OCI-LY7 (cell line): ENCODE results near the gene NCK2. TPM values are rescaled to one million over a fixed set of nuclear protein-coding genes. Genes with fewer than 3 reads are reported as not detected.
A peak's percentile ranks its signal among the peaks of the same experiment; 100 is the strongest.

Experiments used
- BruUV-seq: library from RNA; stranded (reverse); fragments of 400-500 nt; replicated peaks from 2 replicates; lab custom pipeline; 2021; lab: Mats Ljungman, UMichigan
- CTCF ChIA-PET: fragments of 300-600 bp; sonication (Branson Sonifier 250); formaldehyde crosslinking; loops from one replicate; lab custom pipeline; 2022; ENCODE audit warnings: antibody characterized with exemption; ENCODE audit not compliant: unreplicated experiment; lab: Charles Lee
- POLR2A ChIA-PET: fragments of 300-600 bp; sonication (Branson Sonifier 250); formaldehyde crosslinking; loops from one replicate; lab custom pipeline; 2022; ENCODE audit warnings: antibody characterized with exemption; lab: Charles Lee
- DNase-seq: peaks from one replicate; pipeline ENCODE4 v3.0.0-alpha.2; 2015; ENCODE audit warnings: low spot score
- H2AFZ ChIP-seq: fragments of 200-600 bp; sonication (generic), shearing (Covaris generic); 2 replicates; pipeline ENCODE4 v1.6.1; 2014; ENCODE audit warnings: mild to moderate bottlenecking, antibody characterized with exemption, low read length, moderate library complexity
- H3K27ac ChIP-seq: fragments of 200-600 bp; sonication (generic); 2 replicates; pipeline ENCODE4 v1.5.1; 2014; ENCODE audit warnings: mixed run types, low read depth, mild to moderate bottlenecking, moderate library complexity, low read length, inconsistent platforms; ENCODE audit not compliant: poor library complexity, severe bottlenecking
- H3K36me3 ChIP-seq: fragments of 200-600 bp; sonication (generic); 2 replicates; pipeline ENCODE4 v1.6.1; 2014; ENCODE audit warnings: mild to moderate bottlenecking, antibody characterized with exemption, low read length, moderate library complexity, mixed read lengths; ENCODE audit not compliant: insufficient read depth
- H3K4me1 ChIP-seq: fragments of 200-600 bp; sonication (generic); 2 replicates; pipeline ENCODE4 v1.5.1; 2014; ENCODE audit warnings: mild to moderate bottlenecking, low read length; ENCODE audit not compliant: insufficient read depth, poor library complexity, severe bottlenecking
- H3K4me2 ChIP-seq: fragments of 200-600 bp; sonication (generic); 2 replicates; pipeline ENCODE4 v1.6.1; 2014; ENCODE audit warnings: mild to moderate bottlenecking, low read length
- H3K4me3 ChIP-seq: fragments of 200-600 bp; sonication (generic); 2 replicates; pipeline ENCODE4 v1.5.1; 2014; ENCODE audit warnings: mild to moderate bottlenecking, low read depth, low read length; ENCODE audit not compliant: poor library complexity, severe bottlenecking
- H3K79me2 ChIP-seq: fragments of 200-600 bp; sonication (generic); 2 replicates; pipeline ENCODE4 v1.6.1; 2016; ENCODE audit warnings: low read depth, mild to moderate bottlenecking, low read length, moderate library complexity, mixed read lengths; ENCODE audit not compliant: insufficient read depth
- H3K9me2 ChIP-seq: fragments of 200-600 bp; sonication (generic); 2 replicates; pipeline ENCODE4 v1.6.1; 2016; ENCODE audit warnings: mild to moderate bottlenecking, low read length, mixed read lengths; ENCODE audit not compliant: insufficient read depth
- H3K9me3 ChIP-seq: fragments of 200-600 bp; sonication (generic); 2 replicates; pipeline ENCODE4 v1.6.1; 2014; ENCODE audit warnings: mild to moderate bottlenecking, mixed run types, low read length, mixed read lengths
- H4K20me1 ChIP-seq: fragments of 200-600 bp; sonication (generic); 2 replicates; pipeline ENCODE4 v1.6.1; 2014; ENCODE audit warnings: mild to moderate bottlenecking, antibody characterized with exemption, low read length, moderate library complexity, mixed read lengths; ENCODE audit not compliant: insufficient read depth
- EZH2phosphoT487 ChIP-seq: fragments of 200-600 bp; sonication (generic); IDR thresholded peaks from 2 replicates; pipeline ENCODE4 v1.6.1; 2018; ENCODE audit warnings: low read depth, borderline replicate concordance, mild to moderate bottlenecking, mixed run types, antibody characterized with exemption, low read length, moderate library complexity, mixed read lengths
- intact Hi-C: fragments of 100-400 bp; cut with micrococcal nuclease; formaldehyde crosslinking; loops from one replicate; pipeline ENCODE4 v1.10.0; 2022; ENCODE audit not compliant: unreplicated experiment
- total RNA-seq, 2 experiments: library from RNA; depleted of rRNA in 1 of 2; stranded (reverse); fragments of >200 nt in 1 of 2; shearing (Covaris generic) in 1 of 2; gene quantifications; 2 replicates each; pipeline ENCODE4 v1.2.3, GENCODE V29; 2014 to 2022
- TF ChIP-seq, protein P1 (sequence below): fragments of 200-600 bp; sonication (generic); conservative IDR thresholded peaks from 2 replicates; pipeline ENCODE4 v1.5.1; 2014; ENCODE audit warnings: mild to moderate bottlenecking, antibody characterized with exemption, low read length, moderate library complexity, mixed read lengths

Gene NCK2
- total RNA-seq, 2 experiments from 2014 or later, result 23.4 to 34.2 TPM

DNA sequence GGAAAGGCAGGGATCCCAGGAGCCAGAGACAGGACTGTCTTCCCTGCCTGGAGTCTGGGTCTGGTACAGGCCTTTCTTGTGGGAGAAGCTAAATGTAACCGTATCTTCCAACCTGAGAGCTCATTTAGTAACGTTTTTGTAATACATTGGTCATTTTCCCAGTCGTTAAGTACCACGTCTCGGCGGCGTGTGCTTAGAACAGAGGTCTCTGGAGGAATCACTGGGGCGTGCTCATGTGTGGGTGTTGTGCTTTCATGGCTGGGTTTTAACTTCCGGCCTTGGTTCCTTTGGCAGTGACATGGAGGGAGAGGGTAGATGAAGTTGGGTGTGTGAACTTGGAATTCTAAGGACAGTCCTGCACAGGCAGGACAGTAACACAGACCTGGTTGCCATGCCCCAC is 79.7 kb downstream of the NCK2 start:
- DNase-seq, result no peak
- no peak overlapping the region for H3K4me3 ChIP-seq
- H3K4me1 ChIP-seq, result peaks cover 27% of the 10 kb centered on the region
- no peak overlapping the region for H2AFZ ChIP-seq
- POLR2A ChIA-PET, result no interaction called here
- H3K36me3 ChIP-seq, result no peaks in the 10 kb centered on the region
- BruUV-seq, result no TSS peak
- H3K9me3 ChIP-seq, result no peaks in the 10 kb centered on the region
- intact Hi-C loops, result no loop called here
- no peak overlapping the region for H3K4me2 ChIP-seq
- no peaks in the 10 kb centered on the region for H3K79me2 ChIP-seq
- no peak overlapping the region for H3K27ac ChIP-seq
- no peaks in the 10 kb centered on the region for H3K9me2 ChIP-seq
- no peaks in the 10 kb centered on the region for H4K20me1 ChIP-seq
- no peak for TF ChIP-seq EZH2phosphoT487
- TF ChIP-seq, protein P1, sequence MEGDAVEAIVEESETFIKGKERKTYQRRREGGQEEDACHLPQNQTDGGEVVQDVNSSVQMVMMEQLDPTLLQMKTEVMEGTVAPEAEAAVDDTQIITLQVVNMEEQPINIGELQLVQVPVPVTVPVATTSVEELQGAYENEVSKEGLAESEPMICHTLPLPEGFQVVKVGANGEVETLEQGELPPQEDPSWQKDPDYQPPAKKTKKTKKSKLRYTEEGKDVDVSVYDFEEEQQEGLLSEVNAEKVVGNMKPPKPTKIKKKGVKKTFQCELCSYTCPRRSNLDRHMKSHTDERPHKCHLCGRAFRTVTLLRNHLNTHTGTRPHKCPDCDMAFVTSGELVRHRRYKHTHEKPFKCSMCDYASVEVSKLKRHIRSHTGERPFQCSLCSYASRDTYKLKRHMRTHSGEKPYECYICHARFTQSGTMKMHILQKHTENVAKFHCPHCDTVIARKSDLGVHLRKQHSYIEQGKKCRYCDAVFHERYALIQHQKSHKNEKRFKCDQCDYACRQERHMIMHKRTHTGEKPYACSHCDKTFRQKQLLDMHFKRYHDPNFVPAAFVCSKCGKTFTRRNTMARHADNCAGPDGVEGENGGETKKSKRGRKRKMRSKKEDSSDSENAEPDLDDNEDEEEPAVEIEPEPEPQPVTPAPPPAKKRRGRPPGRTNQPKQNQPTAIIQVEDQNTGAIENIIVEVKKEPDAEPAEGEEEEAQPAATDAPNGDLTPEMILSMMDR, result no peak
- CTCF ChIA-PET, result no interaction called here

DNA sequence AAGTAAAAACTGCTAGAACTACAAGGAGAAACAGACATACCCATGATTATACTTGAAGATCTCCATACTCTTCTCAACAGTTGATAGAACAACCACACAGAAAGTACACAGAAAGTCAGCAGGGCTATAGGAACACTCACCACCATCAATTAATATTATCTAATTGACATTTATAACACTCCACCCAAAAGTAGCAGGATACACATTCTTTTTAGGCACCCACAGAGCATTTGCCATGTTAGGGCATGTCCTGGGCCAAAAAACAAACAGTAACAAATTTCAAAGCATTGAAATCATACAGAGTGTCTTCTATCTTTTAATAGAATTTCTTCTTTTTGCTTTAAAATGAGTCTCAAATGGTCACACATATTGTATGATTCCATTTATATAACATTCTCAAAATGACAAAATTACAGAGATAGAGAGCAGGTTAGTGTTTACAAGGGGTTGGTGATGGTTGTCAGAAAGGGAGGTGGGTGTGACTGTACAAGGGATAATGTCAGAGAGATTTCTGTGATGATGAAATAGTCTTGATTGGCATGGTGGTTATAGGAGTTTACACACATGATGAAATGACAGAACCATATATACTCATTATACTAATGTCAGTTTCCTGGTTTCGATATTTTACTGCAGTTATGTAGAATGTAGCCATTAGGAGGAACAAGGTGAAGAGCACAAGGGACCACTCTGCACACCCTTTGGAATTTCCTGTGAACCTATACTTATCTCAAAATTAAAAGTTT is 82.8 kb downstream of the NCK2 start:
- H3K36me3 ChIP-seq, result peaks cover 12% of the 10 kb centered on the region; the same call in 1 of the 2 replicates
- no peaks in the 10 kb centered on the region for H4K20me1 ChIP-seq
- peaks cover 20% of the 10 kb centered on the region for H3K4me1 ChIP-seq
- no peak overlapping the region for H3K4me3 ChIP-seq
- intact Hi-C loops, result no loop called here
- no peaks in the 10 kb centered on the region for H3K9me2 ChIP-seq
- peak overlapping the region; percentile 28 for H3K4me2 ChIP-seq
- ChIA-PET CTCF (no interaction called here), POLR2A (interaction anchor here (0.7 to 0.8 kb wide), 2 partner anchors 16 to 37 kb away, joined by 3 to 4 read pairs; no protein-coding TSS in a partner anchor)
- DNase-seq, result peak; percentile 36
- H2AFZ ChIP-seq, result no peak overlapping the region
- peak overlapping the region; percentile 27 for H3K27ac ChIP-seq
- peaks cover 11% of the 10 kb centered on the region; the same call in 1 of the 2 replicates for H3K9me3 ChIP-seq
- BruUV-seq, result no TSS peak
- TF ChIP-seq EZH2phosphoT487, result no peak
- TF ChIP-seq, protein P1, result no peak
- H3K79me2 ChIP-seq, result peaks cover 5% of the 10 kb centered on the region

DNA sequence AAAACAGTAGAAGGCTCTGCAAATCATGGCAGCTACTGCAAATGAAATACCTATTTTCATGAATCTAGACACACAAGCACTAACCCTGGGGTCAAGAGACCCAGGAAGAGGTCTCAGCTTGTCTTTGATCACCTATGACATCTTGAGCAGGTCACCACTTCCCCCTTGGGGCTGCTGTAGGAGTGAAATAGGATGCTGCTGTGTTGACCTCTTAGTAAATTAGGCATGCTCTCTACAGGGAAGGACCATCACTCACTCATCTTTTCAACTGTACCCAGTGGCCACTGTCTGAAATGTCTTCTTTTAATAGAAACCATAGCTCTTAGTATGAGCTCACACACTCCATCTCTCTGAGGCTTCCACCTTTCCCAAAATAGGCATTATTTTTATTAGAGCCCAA is 83.8 kb downstream of the NCK2 start:
- H4K20me1 ChIP-seq, result no peaks in the 10 kb centered on the region
- TF ChIP-seq EZH2phosphoT487, result no peak
- TF ChIP-seq, protein P1, result no peak
- peak; percentile 33 for DNase-seq

More for the DNA sequence above, 83.8 kb downstream of the NCK2 start:
- Histone ChIP-seq H3K9me3 (peaks cover 19% of the 10 kb centered on the region; the same call in 1 of the 2 replicates), H3K4me1 (peaks cover 20% of the 10 kb centered on the region), H2AFZ (no peak overlapping the region), H3K36me3 (peaks cover 19% of the 10 kb centered on the region; the same call in 1 of the 2 replicates), H3K4me3 (no peak overlapping the region), H3K79me2 (peaks cover 16% of the 10 kb centered on the region), H3K4me2 (peak overlapping the region; percentile 33), H3K9me2 (no peaks in the 10 kb centered on the region), H3K27ac (no peak overlapping the region)
- ChIA-PET CTCF (no interaction called here), POLR2A (interaction anchor here (0.5 to 1.3 kb wide), 5 partner anchors 25 to 97 kb away, joined by 3 to 10 read pairs (median 3); no protein-coding TSS in a partner anchor)
- BruUV-seq, result no TSS peak
- intact Hi-C loops, result no loop called here
